ENCODE results near the gene TAF15.

GRCh38 chr17:35795007-35795870 is 14.0 kb upstream of the TAF15 start, which contains the start of gene MMP28:
- TF ChIP-seq GATA2 (IDR thresholded peaks at IDR 0.05; ENCODE audit: low read depth, low read length): no peak
- TF ChIP-seq GATA3 (IDR thresholded peaks at IDR 0.05; ENCODE audit: low read depth, low read length): no peak

All from SH-SY5Y (cell line).